ENCODE measurements around the gene CUX1. TPM values are rescaled to one million over a fixed set of nuclear protein-coding genes. Genes with fewer than 3 reads are reported as not detected.

CUX1 gene
- total RNA-seq, 2 experiments from 2014 or later, result 35.6 to 38.0 TPM

DNA sequence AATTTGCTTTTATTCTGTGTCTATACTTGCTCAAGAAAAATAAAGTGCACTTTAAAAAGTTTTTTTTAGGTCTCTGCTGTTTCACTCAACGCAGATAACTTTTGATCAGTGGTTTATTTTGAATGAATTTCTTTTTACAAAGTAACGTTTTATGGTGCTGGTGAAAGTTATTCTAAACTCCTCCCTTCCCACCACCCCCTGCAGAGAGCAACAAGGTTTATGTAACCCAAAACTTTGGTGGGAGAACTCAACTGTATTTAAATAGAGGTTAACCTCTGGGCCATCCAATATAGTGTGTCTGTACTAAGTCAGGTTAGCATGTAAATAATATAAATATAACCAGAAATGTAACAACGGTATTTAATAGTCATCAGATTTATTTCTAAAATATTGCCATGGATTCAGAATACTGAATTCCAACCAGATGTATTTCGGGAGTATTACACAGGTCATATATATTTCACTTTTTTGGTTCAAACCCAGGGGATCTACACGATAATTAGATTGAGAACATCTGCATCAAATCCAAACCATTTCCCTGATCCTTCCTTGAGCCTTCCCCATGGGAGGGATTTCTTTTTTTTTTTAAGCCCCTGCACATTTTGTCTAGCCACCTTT lies 3.9 kb upstream of the CUX1 start:
- Mint-ChIP-seq H3K9me3 (no peaks in the 10 kb centered on the region), H3K4me3 (peak overlapping the region; percentile 83), H3K27me3 (peaks cover 5% of the 10 kb centered on the region), H3K27ac (no peak overlapping the region), H3K4me1 (ENCODE audit: low read depth) (peaks cover 18% of the 10 kb centered on the region), H3K36me3 (ENCODE audit: low read depth) (peaks cover 13% of the 10 kb centered on the region)
- POLR2A ChIA-PET, result interaction anchor here (1.6 kb wide), 1 partner anchor 69 kb away, joined by 24 read pairs; no protein-coding TSS in a partner anchor
- no peaks in the 10 kb centered on the region for H3K27me3 ChIP-seq (ENCODE audit: control insufficient read depth in 1 of 2, insufficient read depth in 2 of 2, low read length in 2 of 2)
- TF ChIP-seq, protein P1, sequence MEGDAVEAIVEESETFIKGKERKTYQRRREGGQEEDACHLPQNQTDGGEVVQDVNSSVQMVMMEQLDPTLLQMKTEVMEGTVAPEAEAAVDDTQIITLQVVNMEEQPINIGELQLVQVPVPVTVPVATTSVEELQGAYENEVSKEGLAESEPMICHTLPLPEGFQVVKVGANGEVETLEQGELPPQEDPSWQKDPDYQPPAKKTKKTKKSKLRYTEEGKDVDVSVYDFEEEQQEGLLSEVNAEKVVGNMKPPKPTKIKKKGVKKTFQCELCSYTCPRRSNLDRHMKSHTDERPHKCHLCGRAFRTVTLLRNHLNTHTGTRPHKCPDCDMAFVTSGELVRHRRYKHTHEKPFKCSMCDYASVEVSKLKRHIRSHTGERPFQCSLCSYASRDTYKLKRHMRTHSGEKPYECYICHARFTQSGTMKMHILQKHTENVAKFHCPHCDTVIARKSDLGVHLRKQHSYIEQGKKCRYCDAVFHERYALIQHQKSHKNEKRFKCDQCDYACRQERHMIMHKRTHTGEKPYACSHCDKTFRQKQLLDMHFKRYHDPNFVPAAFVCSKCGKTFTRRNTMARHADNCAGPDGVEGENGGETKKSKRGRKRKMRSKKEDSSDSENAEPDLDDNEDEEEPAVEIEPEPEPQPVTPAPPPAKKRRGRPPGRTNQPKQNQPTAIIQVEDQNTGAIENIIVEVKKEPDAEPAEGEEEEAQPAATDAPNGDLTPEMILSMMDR (IDR thresholded peaks at IDR 0.05), result no peak
- H3K27ac ChIP-seq (ENCODE audit: low read depth in 1 of 2, low read length in 2 of 2), result no peak overlapping the region
- peaks cover 16% of the 10 kb centered on the region for H3K4me1 ChIP-seq (ENCODE audit: insufficient read depth, low read length)
- H3K36me3 ChIP-seq (ENCODE audit: insufficient read depth, low read length), result no peaks in the 10 kb centered on the region
- ATAC-seq (ENCODE audit: poor library complexity) (no peak), DNase-seq (no peak)
- CTCF ChIA-PET, result interaction anchor here (1.1 to 2.1 kb wide), 4 partner anchors 14 to 70 kb away, joined by 3 to 12 read pairs (median 7); no protein-coding TSS in a partner anchor
- intact Hi-C loops (cut with DNase I, micrococcal nuclease), result loop anchor here (1.0 to 10.0 kb wide), 4 partner anchors 43 to 1261 kb away; partner anchors contain the start of genes ARMC10 (in 1 of the 2) and FBXL13 (in 1 of the 2)
- peak overlapping the region; percentile 11 for H3K4me3 ChIP-seq (ENCODE audit: low read length)
- H3K9me3 ChIP-seq (ENCODE audit: control insufficient read depth in 1 of 2, insufficient read depth in 1 of 2, low read length in 2 of 2), result no peaks in the 10 kb centered on the region

- H3K4me3 ChIP-seq (ENCODE audit: low read length), result peak overlapping the region; percentile 66
- ChIA-PET CTCF (interaction anchor here (0.5 to 1.8 kb wide), 6 partner anchors 13 to 714 kb away, joined by 3 to 12 read pairs (median 3); no protein-coding TSS in a partner anchor), POLR2A (interaction anchor here (1.6 kb wide), 1 partner anchor 70 kb away, joined by 24 read pairs; no protein-coding TSS in a partner anchor)
- ATAC-seq (ENCODE audit: poor library complexity) (peak; percentile 34), DNase-seq (peak in 11 of 14 experiments; percentile 17 to 82 (median 49))
- Mint-ChIP-seq H3K36me3 (ENCODE audit: low read depth) (peaks cover 13% of the 10 kb centered on the region), H3K4me1 (ENCODE audit: low read depth) (peaks cover 22% of the 10 kb centered on the region), H3K27me3 (peaks cover 5% of the 10 kb centered on the region), H3K4me3 (peak overlapping the region; percentile 93), H3K27ac (peak overlapping the region; percentile 85), H3K9me3 (no peaks in the 10 kb centered on the region)
- no peaks in the 10 kb centered on the region for H3K36me3 ChIP-seq (ENCODE audit: insufficient read depth, low read length)
- peaks cover 16% of the 10 kb centered on the region for H3K4me1 ChIP-seq (ENCODE audit: insufficient read depth, low read length)
- H3K9me3 ChIP-seq (ENCODE audit: control insufficient read depth in 1 of 2, insufficient read depth in 1 of 2, low read length in 2 of 2), result no peaks in the 10 kb centered on the region
- no peak overlapping the region for H3K27ac ChIP-seq (ENCODE audit: low read depth in 1 of 2, low read length in 2 of 2)
- TF ChIP-seq, protein P1 (IDR thresholded peaks at IDR 0.05), result peak; percentile 53
- H3K27me3 ChIP-seq (ENCODE audit: control insufficient read depth in 1 of 2, insufficient read depth in 2 of 2, low read length in 2 of 2), result no peaks in the 10 kb centered on the region
- intact Hi-C loops (cut with DNase I, micrococcal nuclease), result loop anchor here (1.0 to 10.0 kb wide), 4 partner anchors 42 to 1260 kb away; partner anchors contain the start of genes ARMC10 (in 1 of the 2) and FBXL13 (in 1 of the 2)
These were observed 3.1 kb upstream of the CUX1 start for GRCh38 chr7:101814081-101814990.
